B cell (primary cell): ENCODE results near the gene LARGE1. TPM values are rescaled to one million over a fixed set of nuclear protein-coding genes. Genes with fewer than 3 reads are reported as not detected.
A peak's percentile ranks its signal among the peaks of the same experiment; 100 is the strongest.

ENCODE experiments used
- ATAC-seq: fragments of 200-7000 bp; cut with Tn5 transposase; one replicate; pipeline ENCODE4 v1.10.0; 2021; ENCODE audit warnings: low read depth, mild to moderate bottlenecking, moderate number of reproducible peaks, moderate library complexity
- CTCF ChIA-PET: fragments of 350-600 bp; sonication (Branson Sonifier 250); formaldehyde crosslinking; loops from one replicate; lab custom pipeline; 2021; ENCODE audit warnings: antibody characterized with exemption, inconsistent platforms; lab: Charles Lee
- POLR2A ChIA-PET: fragments of 350-600 bp; sonication (Branson Sonifier 250); formaldehyde crosslinking; loops from one replicate; lab custom pipeline; 2021; ENCODE audit warnings: antibody characterized with exemption; lab: Charles Lee
- DNase-seq: peaks from one replicate; pipeline ENCODE4 v3.0.0; 2013
- H2AFZ ChIP-seq: 2 replicates; pipeline ENCODE4 v1.6.1; 2012; ENCODE audit warnings: mild to moderate bottlenecking, low read depth, low read length; ENCODE audit not compliant: insufficient read depth, poor library complexity, severe bottlenecking
- H3K27ac ChIP-seq, 2 donors: 1 replicate in 1 of 2; 2 replicates in 1 of 2; pipeline ENCODE4 v1.5.1; 2012 to 2013; ENCODE audit warnings: low read length in 2 of 2, mild to moderate bottlenecking in 2 of 2, moderate library complexity in 1 of 2
- H3K27me3 ChIP-seq, 4 experiments: fragments of 200-600 bp in 1 of 4; sonication (generic) in 1 of 4; replicated peaks in 1 of 4; 1 replicate in 2 of 4; 2 replicates in 2 of 4; pipeline versions ENCODE4 v1.6.1 to v1.7.0; 2013 to 2016; ENCODE audit warnings: low read length in 3 of 4, mild to moderate bottlenecking in 2 of 4, mixed read lengths in 1 of 4, moderate library complexity in 1 of 4; ENCODE audit not compliant: insufficient read depth in 4 of 4, control insufficient read depth in 3 of 4; ENCODE audit errors: control extremely low read depth in 1 of 4
- H3K36me3 ChIP-seq, 2 experiments: replicated peaks in 1 of 2; 1 replicate in 1 of 2; 2 replicates in 1 of 2; pipeline versions ENCODE4 v1.6.1 to v1.7.1; 2013; ENCODE audit warnings: low read length in 1 of 2; ENCODE audit not compliant: insufficient read depth in 2 of 2, control insufficient read depth in 1 of 2; ENCODE audit errors: control extremely low read depth in 1 of 2, extremely low read depth in 1 of 2
- H3K4me1 ChIP-seq, 2 donors: fragments of 200-600 bp in 1 of 2; sonication (generic) in 1 of 2; 1 replicate in 1 of 2; 2 replicates in 1 of 2; pipeline versions ENCODE4 v1.5.1 to v1.6.1; 2013 to 2017; ENCODE audit warnings: low read length in 2 of 2; ENCODE audit not compliant: control insufficient read depth in 2 of 2, insufficient read depth in 2 of 2
- H3K4me2 ChIP-seq: replicated peaks from 2 replicates; pipeline ENCODE3; 2012; ENCODE audit warnings: mild to moderate bottlenecking, low read depth, low read length; ENCODE audit not compliant: poor library complexity, severe bottlenecking
- H3K4me3 ChIP-seq, 5 experiments: fragments of 200-600 bp in 1 of 5; sonication (generic) in 1 of 5; 1 replicate in 3 of 5; 2 replicates in 2 of 5; pipeline versions ENCODE4 v1.5.1 to v1.7.0; 2011 to 2016; ENCODE audit warnings: low read length in 4 of 5, mild to moderate bottlenecking in 4 of 5, low read depth in 2 of 5, control low read depth in 1 of 5, moderate library complexity in 1 of 5; ENCODE audit not compliant: insufficient read depth in 1 of 5; ENCODE audit errors: control extremely low read depth in 1 of 5, extremely low read depth in 1 of 5
- H3K79me2 ChIP-seq: fragments of 200-600 bp; sonication (generic); one replicate; pipeline ENCODE4 v1.6.0; 2016; ENCODE audit warnings: low read length; ENCODE audit not compliant: control insufficient read depth, insufficient read depth
- H3K9ac ChIP-seq: fragments of 200-600 bp; sonication (generic); 2 replicates; pipeline ENCODE4 v1.6.1; 2017; ENCODE audit warnings: mild to moderate bottlenecking, low read length, moderate library complexity
- H3K9me3 ChIP-seq, 3 donors: one replicate each; pipeline versions ENCODE4 v1.6.1 to v1.7.1; 2013; ENCODE audit warnings: low read length in 2 of 3; ENCODE audit not compliant: control insufficient read depth in 2 of 3, insufficient read depth in 1 of 3; ENCODE audit errors: control extremely low read depth in 1 of 3
- H4K20me1 ChIP-seq: 2 replicates; pipeline ENCODE4 v1.6.0; 2012; ENCODE audit warnings: mild to moderate bottlenecking, low read length; ENCODE audit not compliant: insufficient read depth, control insufficient read depth, poor library complexity, severe bottlenecking
- H3K27ac Mint-ChIP-seq: one replicate; pipeline ENCODE4 v1.8.0; 2021; ENCODE audit warnings: mixed read lengths
- H3K27me3 Mint-ChIP-seq: one replicate; pipeline ENCODE4 v1.8.0; 2021; ENCODE audit warnings: mixed read lengths
- H3K4me1 Mint-ChIP-seq: one replicate; pipeline ENCODE4 v1.8.0; 2021; ENCODE audit warnings: mixed read lengths
- H3K4me3 Mint-ChIP-seq: one replicate; pipeline ENCODE4 v1.8.0; 2021; ENCODE audit warnings: mixed read lengths
- H3K9me3 Mint-ChIP-seq: one replicate; pipeline ENCODE4 v1.8.0; 2022; ENCODE audit warnings: mixed read lengths; ENCODE audit not compliant: insufficient read depth
- CTCF ChIP-seq: fragments of 200-600 bp; IDR thresholded peaks from one replicate; pipeline ENCODE4 v1.8.0; 2022; ENCODE audit warnings: antibody characterized with exemption, mild to moderate bottlenecking
- EZH2 ChIP-seq: IDR thresholded peaks from 2 replicates; pipeline ENCODE4 v1.6.1; 2012; ENCODE audit warnings: borderline replicate concordance, low read depth, mild to moderate bottlenecking, moderate library complexity, low read length; ENCODE audit not compliant: insufficient read depth, poor library complexity, severe bottlenecking
- WGBS: methylation state at CpG from one replicate; pipeline ENCODE4 v1.1.5; 2013; ENCODE audit warnings: missing lambda C conversion rate; ENCODE audit not compliant: insufficient coverage; 5-methylcytosine and 5-hydroxymethylcytosine counted together
- intact Hi-C: fragments of 100-400 bp; cut with micrococcal nuclease; formaldehyde crosslinking; loops from one replicate; pipeline ENCODE4 v1.10.0; 2022
- polyA plus RNA-seq: library from polyadenylated mRNA; depleted of rRNA; stranded (reverse); fragments of >200 nt; gene quantifications from 2 replicates; pipeline ENCODE4 v1.2.3, GENCODE V29; 2012
- total RNA-seq, 2 donors: library from RNA; stranded (reverse); fragments of 120-200 nt in 1 of 2; gene quantifications; 1 replicate in 1 of 2; 2 replicates in 1 of 2; pipeline versions ENCODE4 v1.2.3 to v1.2.4, GENCODE V29; 2013 to 2022

Gene LARGE1
- total and polyA plus RNA-seq, 2 donors (not counting 1 experiment from before 2014, with no cell fraction given), result 20.7 to 82.0 TPM

GRCh38 chr22:33842421-33843094 lies 77.7 kb downstream of the LARGE1 start:
- Mint-ChIP-seq H3K9me3 (peaks cover 2% of the 10 kb centered on the region), H3K4me3 (peak overlapping the region; percentile 74), H3K27me3 (no peaks in the 10 kb centered on the region), H3K4me1 (peaks cover 42% of the 10 kb centered on the region), H3K27ac (peak overlapping the region; percentile 54)
- peak; percentile 28 for ATAC-seq
- no peak overlapping the region for H2AFZ ChIP-seq
- TF ChIP-seq EZH2, result no peak
- no peak for TF ChIP-seq CTCF
- WGBS, result 75% methylated on average over 4 of the region's 6 CpGs
- peak overlapping the region in 2 of 5 experiments; percentile 17 to 31 for H3K4me3 ChIP-seq
- H3K9me3 ChIP-seq, result peaks cover 0 to 5% (median 5%) of the 10 kb centered on the region in 3 donors
- intact Hi-C loops, result loop anchor here (2.0 to 5.0 kb wide), 2 partner anchors 75 to 274 kb away; no protein-coding TSS in a partner anchor
- CTCF ChIA-PET, result interaction anchor here (0.9 to 1.3 kb wide), 4 partner anchors 11 to 269 kb away, joined by 3 to 4 read pairs (median 3); no protein-coding TSS in a partner anchor
- peaks cover 65% of the 10 kb centered on the region for H3K79me2 ChIP-seq
- DNase-seq, result peak; percentile 32
- H3K27ac ChIP-seq, result peak overlapping the region; percentile 22 to 31
- no peaks in the 10 kb centered on the region for H3K27me3 ChIP-seq
- no peaks in the 10 kb centered on the region for H3K36me3 ChIP-seq
- peaks cover 15 to 18% of the 10 kb centered on the region in 2 donors for H3K4me1 ChIP-seq
- POLR2A ChIA-PET, result no interaction called here
- peaks cover 28% of the 10 kb centered on the region for H4K20me1 ChIP-seq
- peak overlapping the region; percentile 21 for H3K9ac ChIP-seq
- peak overlapping the region; percentile 14 for H3K4me2 ChIP-seq

GRCh38 chr22:33842006-33842354 lies 78.3 kb downstream of the LARGE1 start:
- Histone ChIP-seq H3K27me3 (no peaks in the 10 kb centered on the region), H3K4me1 (peaks cover 15 to 18% of the 10 kb centered on the region in 2 donors), H3K36me3 (no peaks in the 10 kb centered on the region), H3K9ac (peak overlapping the region; percentile 24), H3K27ac (peak overlapping the region; percentile 22 to 27), H2AFZ (no peak overlapping the region), H3K79me2 (peaks cover 65% of the 10 kb centered on the region), H3K9me3 (peaks cover 0 to 4% (median under 1%) of the 10 kb centered on the region in 3 donors), H3K4me3 (peak overlapping the region in 2 of 5 experiments; percentile 17 to 31), H4K20me1 (peaks cover 34% of the 10 kb centered on the region), H3K4me2 (peak overlapping the region; percentile 14)
- 89% methylated on average over 3 of the region's 12 CpGs for WGBS
- peak; percentile 19 for DNase-seq
- ATAC-seq, result peak; percentile 43
- CTCF ChIA-PET, result interaction anchor here (0.9 to 1.3 kb wide), 3 partner anchors 12 to 269 kb away, joined by 3 to 4 read pairs (median 3); no protein-coding TSS in a partner anchor
- Mint-ChIP-seq H3K4me3 (peak overlapping the region; percentile 74), H3K27ac (peak overlapping the region; percentile 67), H3K4me1 (peaks cover 42% of the 10 kb centered on the region), H3K9me3 (peaks cover 2% of the 10 kb centered on the region), H3K27me3 (no peaks in the 10 kb centered on the region)
- TF ChIP-seq EZH2 (no peak), CTCF (no peak)
- intact Hi-C loops, result loop anchor here (2.0 to 5.0 kb wide), 2 partner anchors 75 to 273 kb away; no protein-coding TSS in a partner anchor
- POLR2A ChIA-PET, result no interaction called here
